NCI-H1417 treated with DMSO at 0.1 percent for 48 hours (cell line): ENCODE measurements around the gene RAB36.

ENCODE experiments used
- DNase-seq: peaks from one replicate; lab custom pipeline; 2025; lab: John Stamatoyannopoulos, UW

Gene RAB36

DNA sequence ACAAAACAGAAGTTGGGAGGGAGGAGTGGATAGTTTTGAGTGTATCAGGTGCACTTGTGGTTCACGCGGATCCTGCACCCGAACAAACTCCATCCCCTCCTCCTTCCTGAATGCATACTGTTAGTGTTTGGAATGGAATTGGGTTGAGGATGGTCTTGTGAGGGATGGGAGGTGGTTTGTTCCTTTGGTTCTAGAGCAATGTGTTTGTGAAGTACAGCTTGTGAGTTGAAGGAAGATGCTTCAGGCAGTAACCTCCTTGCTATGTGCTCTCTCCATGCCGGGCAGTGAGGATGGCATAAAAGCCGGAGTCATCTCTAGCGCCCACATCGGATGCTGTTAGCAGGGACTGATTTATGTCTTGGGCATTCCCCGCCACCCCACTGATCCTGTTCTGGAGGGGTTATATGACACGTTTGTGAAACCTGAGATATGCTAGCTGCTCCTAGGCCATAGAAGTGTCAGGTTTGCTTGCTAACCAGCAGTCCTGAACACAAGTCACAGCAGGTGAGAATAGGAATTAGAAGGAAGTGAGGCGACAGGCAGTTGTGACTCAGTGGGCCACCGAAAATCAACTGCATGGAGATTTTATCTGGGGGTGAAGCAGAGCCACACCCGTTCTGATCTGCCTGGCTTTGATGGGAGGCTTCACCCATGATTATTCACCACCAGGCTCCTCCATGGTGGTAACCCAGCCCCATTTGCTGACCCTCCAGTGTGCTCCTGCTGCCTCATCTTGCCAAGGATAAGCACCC is 37.2 kb downstream of the RAB36 start:
- DNase-seq, result no peak

GRCh38 chr22:23183061-23183698 is 37.9 kb downstream of the RAB36 start:
- DNase-seq, result no peak

DNA sequence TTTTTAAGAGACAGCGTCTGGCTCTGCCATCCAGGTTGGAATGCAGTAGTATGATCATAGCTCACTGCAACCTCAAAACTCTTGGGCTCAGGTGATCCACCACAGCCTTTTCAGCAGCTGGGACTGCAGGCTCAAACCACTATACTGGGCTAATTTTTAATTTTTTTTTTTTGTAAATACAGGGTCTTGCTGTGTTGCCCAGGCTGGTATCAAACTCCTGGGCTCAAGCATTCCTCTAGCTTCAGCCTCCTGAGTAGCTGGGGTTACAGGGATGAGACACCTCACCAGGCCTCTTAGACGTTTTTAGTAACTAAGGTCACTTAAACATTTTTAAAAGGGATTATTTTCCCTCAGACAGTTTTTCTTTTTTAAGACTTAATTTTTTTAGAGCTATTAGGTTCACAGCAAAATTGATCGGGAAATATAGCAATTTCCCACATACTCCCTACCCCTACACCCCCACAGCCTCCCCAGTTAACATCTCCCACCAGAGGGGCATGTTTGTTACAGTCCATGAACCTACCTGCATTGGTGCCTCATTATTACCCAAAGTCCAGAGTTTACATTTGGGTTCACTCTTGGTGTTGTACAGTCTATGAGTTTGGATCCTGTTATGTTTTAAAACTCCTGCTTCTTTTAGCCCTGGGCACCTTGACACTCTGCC is 39.0 kb downstream of the RAB36 start:
- DNase-seq, result no peak

DNA sequence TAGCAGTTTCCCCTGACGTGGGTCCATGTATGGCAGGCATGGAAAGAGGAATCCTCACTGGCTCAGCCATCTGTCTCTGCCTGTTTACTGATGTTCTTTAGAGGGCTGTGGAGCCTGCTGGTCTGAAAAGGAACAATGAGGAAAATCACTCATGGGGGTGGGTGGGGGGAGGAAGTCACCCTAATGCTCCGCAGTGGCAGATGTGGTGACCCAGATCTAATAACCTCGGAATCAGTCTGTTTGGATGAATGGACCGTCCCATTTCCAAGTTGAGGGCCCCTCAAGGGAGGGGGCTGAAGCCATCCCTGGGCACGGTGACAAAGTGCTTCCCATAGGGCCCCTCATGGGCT is 39.5 kb downstream of the RAB36 start:
- DNase-seq, result no peak

DNA sequence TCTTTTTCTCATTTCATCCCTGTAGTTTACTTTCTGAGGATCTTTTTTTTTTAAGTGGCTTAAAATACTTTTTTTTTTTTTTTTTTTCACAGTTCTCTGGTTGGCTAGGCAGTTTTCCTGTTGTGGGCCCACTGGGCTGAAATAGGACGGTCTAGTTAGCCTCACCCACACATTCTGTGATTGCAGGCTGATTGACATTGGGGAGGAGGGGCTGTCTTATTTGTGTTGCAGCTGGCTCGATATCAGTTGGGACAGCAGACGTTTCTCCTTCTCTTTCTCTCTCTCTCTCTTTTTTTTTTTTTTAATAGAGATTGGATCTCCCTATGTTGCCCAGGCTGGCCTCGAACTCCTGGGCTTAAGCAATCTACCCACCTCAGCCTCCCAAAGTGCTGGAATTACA is 41.9 kb downstream of the RAB36 start:
- DNase-seq, result no peak

DNA sequence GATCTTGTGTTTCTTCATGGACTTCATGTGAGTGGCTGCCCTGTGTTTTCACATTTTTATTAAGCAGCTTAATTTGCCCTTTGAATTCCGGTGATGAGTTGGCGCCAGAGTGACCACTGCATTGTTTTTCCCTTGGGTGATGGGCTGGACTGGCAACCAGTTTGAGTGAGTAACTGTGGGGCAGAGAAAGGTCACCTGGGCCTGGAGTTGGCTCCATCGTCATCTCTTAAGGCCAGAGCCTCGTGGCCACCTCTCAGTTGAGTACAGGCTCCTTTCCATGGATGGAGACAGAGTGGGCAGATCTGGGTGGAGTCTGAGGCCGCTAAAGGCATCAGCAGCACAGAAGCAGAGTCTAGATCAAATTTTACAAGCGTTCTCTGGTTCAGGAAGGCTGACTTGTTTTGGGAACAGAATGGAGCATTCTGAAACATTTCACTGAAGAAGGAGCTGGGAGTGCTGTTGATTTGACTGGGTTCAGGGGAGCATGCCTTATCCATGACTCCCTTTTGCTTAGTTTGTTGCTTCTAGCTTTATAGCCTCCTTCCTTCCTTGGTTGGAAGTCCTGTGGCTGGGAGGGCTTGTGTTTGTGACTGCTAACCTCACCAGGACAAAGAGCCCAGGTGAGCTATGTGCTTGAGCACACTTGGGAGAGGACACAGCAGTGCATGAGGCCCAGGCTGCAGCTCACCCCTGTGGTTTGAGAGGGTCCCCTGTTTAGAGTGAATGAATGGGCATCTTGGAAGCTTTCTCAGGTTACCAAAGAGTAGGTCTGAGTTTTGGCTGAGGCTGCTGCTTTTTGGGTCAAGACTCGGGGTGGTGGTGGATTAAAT is 42.8 kb downstream of the RAB36 start:
- DNase-seq, result no peak

DNA sequence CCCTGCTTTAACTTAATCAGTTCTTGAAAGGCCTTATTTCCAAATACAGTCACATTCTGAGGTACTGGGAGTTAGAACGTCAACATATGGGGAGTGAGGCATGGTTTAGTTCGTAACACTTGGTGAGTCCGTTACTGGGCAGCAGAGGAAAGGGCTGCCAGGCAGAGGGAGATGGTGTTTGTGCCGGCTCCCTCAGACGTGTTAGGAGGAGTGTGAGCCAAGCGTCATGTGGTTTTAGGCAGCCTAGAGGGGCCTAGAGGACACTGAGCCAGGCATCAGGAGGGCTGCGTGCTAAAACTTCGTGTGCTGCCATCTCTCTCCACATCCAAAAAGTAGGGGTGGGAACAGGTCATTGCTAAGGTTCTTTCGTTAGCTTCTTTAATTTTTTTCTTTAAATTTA is 45.2 kb downstream of the RAB36 start:
- DNase-seq, result no peak

DNA sequence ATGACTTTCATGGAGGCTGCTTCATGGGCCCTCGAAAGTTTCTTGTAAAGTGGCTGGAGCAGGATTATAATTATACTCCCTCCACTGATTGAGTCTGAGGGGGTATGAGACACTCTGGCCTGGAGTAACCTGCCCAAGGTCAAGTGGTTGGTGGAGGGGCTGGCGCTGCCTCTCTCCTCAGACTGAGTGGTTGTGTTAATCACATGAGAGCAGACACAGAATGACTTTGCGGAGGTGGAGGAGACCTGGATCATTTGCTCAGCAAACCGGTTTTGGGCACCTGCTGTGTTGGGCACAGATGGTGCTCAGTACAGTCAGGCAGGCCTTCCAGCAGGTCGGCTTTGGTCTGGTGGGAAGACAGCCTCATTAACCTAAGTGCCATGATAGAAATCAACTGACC is 46.9 kb downstream of the RAB36 start:
- no peak for DNase-seq

DNA sequence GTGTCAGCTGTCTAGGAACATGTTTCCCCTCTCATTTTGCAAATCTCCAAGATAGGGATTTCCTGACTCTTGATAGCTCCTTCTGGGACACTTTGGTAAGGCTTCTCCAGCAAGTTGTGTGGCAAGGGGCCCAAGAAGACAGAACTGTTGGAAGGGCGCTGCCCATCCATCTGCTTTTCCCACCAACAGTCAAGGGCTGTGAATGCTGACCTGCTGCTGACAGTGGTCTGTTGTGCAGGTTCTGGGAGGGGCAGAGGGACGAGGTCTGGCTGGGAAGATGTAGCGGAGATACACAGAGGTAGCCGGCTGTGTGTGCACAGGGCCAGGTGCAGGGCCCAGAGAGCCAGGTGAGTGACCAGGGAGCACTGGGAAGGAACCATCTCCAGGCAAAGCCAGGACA is 47.3 kb downstream of the RAB36 start:
- no peak for DNase-seq

DNA sequence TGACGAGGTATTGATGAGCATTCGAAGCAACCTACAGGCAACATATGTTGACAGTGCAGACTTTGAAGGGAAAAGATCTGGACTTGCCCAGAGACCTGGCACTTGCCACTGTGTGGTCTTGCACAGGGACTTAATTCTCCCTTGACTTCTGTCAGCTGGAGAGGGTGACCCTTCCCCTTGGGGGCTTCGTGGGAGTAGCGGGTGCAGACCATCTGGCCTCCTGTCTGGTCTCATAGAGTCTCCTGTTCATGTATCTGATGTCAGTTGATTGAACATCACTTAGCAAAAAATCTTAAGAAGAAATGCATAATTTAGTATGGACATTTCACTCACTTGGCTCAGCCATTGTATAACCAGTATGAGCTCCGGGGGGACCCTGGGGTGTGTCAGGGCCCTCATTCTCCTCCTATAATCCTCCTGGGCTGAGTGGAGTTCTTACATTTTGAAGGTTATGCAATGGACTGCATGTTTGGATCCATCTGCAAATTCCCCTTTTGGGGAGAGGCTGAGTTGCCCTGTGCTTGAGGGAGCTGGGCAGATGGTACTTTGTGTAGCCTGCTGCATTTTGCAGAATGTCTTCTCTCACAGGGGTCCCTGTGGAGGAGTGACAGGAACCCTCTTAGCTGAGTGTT is 48.0 kb downstream of the RAB36 start:
- DNase-seq, result no peak

DNA sequence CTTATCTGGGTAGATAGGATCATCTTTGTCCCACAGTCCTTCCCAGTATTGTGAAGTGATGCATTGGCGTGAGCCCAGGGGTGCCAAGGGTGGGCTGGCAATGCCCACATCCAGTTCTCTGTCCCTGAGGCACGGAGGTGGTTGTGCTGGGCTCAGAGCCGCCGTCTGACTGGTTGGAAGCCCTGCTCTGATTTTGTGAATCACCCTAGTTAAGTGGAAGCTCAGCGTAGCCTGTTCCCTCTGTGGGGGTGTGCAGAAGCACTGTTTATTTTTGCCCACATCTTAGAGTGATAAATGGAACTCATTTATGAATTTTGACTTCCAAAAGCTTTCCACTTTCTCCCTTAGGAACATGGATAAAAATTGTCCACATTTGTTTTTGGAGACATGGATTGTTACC is 48.6 kb downstream of the RAB36 start:
- no peak for DNase-seq

- DNase-seq, result no peak
Observed at GRCh38 chr22:23196165-23196564, 50.9 kb downstream of the RAB36 start.

GRCh38 chr22:23197836-23198235 is 52.6 kb downstream of the RAB36 start:
- no peak for DNase-seq

- DNase-seq, result no peak
Observed at GRCh38 chr22:23199159-23199558, 53.9 kb downstream of the RAB36 start.

DNA sequence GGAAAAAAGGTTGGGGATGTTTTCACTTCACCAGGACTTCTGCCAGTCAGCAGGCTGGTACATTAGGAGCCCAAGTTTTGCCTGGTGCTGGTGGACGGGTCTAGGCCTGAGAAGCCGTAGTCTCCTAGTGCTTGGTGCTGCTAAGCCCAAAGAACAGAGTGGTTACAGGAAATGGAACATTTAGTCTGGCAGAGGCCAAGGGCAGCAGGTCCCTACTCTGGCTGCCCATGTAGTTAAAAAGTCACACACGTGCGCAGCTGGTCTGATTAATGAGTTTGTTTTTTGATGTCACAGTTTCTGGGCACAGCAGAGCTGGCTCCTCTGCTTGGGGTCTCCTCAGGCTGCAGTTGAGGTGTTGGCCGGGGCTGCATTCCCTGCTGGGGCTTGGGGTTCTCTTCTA is 55.6 kb downstream of the RAB36 start:
- DNase-seq, result no peak

GRCh38 chr22:23202812-23203451 is 57.7 kb downstream of the RAB36 start:
- no peak for DNase-seq

- no peak for DNase-seq
Observed at GRCh38 chr22:23203452-23204124, 58.3 kb downstream of the RAB36 start.

DNA sequence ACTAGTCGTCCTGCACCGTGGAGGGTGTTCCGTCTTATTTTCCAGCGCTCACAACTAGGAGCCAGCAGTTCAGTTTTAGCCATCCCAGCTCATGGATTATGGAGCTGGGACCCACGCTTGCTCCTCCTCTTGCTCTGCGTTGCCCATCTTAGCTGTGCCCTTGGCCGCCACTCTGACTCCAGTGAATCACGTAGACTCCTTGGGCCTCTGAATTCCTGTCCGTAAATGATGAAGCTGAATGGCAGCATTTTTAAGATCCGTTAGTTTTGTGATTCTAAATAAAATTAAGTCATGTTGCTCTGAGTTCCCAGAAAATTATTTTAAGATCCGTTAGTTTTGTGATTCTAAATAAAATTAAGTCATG is 58.8 kb downstream of the RAB36 start:
- DNase-seq, result no peak

GRCh38 chr22:23204541-23205157 is 59.4 kb downstream of the RAB36 start:
- no peak for DNase-seq

- DNase-seq, result no peak
Observed at GRCh38 chr22:23205339-23206049, 60.2 kb downstream of the RAB36 start.
